Measurements from ENCODE around the gene NDUFS7.

Gene NDUFS7

DNA sequence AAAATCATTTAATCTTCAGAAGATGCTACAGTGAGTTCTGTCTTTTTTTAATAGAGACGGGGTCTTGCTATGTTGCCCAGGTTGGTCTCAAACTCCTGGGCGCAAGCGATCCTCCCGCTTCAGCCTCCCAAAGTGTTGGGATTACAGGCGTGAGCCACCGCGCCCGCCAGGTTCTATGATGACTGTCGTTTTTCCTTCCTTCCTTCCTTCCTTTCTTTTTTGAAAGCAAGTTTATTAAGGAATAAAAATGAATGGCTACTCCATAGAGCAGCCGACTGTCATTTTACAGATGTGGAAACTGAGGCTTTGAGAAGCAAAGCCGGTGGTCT lies 18.1 kb downstream of the NDUFS7 start:
- DNase-seq, result no peak

DNA sequence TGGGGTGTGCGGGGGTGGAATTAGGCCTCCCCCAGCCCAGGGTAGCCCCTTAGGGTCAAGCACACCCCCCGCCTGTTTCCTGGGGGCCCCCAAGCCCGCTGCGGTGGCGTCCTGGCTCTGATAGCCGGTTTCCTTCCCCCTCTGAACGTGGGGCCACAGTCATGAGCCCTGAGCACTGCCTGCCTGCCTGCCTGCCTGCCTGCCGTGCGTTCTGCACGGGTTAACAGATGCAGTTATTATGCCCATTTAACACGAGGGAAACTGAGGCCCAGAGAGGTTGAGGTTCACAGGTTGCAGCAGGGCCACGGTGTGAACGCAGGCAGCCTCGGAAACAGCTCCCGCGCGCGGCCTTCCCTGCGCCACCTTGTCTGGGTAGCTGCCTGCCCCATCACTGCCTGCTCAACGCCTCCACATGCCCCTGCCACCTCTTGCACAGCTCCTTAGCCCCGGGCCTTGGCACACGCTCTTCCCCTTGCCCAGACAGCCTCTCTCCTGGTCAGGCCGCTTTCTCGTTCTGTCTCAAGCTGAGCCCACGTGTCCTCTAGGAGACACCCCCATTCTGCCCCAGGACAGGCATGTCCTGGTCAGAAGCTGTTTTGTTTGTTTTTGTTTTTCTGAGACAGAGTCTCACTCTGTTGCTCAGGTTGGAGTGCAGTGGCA lies 18.8 kb downstream of the NDUFS7 start:
- DNase-seq, result no peak

DNA sequence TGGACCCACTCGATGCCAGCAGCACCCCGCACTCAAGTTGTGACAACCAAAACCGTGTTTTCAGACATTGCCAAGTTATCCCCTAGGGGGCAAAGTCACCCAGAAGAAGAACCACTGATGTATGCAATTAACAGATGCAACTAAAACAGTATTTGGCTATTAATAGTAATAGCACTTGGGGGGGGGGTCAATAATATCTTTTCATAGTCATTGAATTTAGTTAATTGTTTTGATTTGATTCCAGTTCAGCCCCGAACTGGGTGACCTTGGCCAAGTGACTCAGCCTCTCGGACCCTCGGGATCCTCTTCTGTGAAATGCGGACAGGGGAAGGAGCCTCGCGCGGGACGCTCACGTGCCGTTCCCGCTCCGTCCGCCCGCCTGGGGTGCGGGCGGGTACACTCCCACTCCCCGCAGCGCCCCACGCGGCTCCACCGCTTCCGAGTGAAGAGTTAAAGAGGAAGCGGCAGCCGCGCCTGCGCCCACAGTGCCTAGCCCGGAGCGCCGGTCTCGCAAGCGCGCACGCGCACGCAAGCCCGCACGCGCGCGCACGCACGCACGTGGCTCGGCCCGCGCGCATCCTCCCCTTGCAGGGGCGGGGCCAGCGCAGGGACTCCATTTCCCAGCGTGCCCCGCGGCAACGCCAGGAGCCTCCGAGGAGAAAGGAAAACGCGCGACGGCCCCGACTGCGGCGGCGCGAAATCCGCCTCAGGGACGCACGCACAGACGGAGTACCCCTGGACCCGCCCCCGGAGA lies 23.2 kb downstream of the NDUFS7 start:
- DNase-seq, result peak; percentile 95 to 100 (median 96)

DNA sequence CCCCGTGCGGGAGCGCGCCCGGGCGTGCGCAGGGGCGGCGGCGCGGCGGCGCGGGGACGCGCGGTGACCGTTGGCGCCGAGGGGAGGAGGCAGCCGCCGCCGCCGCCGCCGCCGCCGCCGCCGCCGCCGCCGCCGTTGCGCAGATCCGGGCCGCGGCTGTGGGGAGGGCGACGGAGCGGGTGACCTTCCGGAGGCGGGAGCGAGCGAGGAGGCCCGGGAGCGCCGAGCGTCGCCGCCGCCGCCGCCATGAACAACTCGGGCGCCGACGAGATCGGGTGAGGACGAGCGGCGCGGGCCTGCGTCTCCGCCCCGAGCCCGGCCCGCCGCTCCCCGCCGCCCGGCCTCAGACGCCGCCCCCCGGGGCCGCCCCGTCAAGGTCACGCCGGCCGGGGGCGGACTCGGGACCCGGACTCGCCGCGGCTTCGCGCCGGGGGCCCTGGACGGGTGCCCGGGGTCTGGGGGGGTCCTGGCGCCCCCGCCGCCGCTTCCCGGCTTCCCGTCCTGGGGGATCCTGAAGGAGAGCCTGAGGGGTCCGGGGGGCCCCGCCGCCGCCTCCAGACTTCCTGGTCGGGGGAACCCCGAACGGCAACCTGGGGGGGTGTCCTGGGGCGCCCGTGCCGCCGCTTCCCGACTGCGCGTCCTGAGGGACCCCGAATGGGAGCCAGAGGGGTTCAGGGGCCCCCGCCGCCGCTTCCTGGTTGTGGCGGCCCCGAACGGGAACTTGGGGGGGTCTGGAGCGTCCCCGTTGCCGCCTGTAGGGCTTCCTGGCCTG lies 24.0 kb downstream of the NDUFS7 start, which contains the start of gene DAZAP1:
TSS of gene DAZAP1 (plus strand) at position 59 of the 772 bp plus-strand sequence. CDS start at position 247, 188 bp downstream.
- DNase-seq, result peak in 2 of 4 experiments; percentile 26 to 45

DNA sequence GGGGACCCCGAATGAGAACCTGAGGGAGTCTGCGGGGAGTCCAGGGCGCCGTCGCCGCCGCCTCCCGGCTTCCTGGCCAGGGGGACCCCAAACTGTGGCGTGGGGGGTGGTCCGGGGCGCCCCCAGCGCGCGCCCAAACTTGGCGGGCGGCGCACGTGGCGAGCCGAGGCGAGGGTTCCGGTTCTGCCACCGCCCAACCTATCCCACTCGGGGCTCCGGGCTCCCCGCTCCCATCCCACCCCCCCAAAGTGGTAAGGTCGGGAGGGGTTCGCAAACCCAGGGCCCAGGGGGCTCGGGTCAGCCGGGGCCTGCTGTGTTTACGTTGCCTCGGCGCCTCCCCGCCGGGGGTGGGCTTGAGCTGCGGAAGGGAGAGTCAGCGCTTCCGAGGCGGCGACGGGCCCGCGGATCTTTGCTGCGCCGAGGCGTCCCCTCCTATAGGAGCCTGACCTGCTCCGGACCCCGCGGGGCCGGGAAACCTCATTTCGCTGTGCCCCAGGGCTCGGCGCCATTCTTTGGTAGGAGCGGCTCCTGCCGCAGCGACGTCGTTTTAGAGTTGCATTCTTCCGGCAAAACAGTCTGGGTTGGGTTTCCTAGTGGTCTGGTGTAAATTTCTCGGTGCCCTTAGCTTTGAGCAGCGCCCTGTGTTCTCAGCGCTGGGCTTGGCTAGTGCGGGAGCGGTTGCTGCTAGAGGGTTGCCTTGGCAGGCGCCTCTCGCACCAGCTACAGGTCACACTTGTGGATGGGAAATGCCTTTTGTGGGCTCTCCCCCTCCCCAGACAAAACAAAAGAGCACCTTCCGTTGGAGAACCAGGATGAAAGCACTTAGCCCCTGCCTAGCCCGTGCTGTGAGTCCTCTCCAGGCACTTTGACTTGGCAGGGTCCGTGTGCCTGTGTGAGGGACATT lies 24.8 kb downstream of the NDUFS7 start:
- peak in 3 of 4 experiments; percentile 30 to 46 (median 42) for DNase-seq

DNA sequence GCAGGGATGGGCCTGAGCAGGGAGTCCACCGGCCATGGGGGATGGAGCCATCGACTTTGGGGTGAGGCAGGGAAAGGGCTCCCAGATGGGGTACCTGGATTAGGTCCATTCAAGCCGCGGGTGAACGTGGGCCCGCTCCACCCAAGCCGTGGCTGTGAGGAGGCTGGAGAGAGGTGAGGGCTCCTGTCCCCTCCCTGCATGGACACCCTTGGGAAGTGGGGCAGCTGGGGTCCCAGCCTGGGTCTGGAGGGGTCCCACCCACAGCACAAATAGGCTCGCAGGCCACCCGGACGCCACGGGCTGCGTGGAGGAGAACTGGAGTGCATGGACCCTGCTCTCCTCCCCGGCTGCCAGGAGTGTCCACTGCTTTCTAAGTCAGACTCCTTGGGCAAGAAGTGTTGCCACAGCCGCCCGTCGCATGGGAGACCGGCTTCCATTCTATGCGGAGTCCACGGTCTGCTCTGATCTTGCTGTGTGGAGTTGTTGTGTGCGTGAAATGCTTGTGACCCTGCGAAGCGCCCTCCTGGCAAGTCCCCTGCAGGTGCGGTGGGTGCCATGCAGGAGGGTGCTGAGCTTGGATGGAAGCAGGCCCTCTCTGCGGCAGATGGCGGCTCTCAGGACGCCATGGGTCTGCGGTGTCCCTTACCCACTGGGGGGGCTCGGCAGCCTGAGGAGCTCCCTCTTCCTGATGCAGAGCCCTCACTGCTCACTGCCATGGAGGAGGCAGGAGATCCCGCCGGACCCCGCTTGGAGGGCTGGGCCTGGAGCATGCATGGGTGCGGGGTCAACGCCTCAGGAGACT lies 25.7 kb downstream of the NDUFS7 start:
- no peak for DNase-seq

DNA sequence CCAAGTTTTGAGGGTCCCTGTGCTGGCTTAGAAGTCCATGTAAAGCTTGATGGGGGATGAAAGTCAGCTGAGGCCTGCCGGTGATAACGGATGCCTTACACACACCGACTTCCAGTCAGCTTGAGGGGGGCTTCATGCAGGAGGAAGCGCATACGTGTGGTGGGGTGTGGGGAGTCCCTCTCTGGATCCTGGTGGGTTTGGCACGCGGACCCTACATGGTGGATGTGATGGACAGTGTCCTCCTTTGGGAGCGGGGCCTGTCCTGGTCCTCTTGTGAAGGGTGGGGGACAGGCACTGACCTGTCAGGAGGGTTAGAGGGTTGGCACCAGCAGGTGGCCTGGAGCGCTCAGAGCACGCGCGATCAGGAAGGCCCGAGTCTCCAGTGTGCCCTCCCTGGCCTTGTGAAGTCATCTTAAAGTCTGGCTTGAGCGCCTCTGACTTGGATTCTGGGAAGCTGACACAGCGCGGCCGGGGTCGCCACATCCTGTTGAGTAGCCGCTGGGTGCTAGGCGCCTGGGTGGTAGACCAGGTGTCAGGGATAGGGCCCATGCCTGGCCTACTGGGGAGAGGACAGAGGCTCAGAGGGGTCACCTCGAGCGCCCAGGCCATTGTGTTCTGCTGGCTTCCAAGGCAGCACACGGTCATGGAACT lies 26.6 kb downstream of the NDUFS7 start:
- DNase-seq, result no peak

DNA sequence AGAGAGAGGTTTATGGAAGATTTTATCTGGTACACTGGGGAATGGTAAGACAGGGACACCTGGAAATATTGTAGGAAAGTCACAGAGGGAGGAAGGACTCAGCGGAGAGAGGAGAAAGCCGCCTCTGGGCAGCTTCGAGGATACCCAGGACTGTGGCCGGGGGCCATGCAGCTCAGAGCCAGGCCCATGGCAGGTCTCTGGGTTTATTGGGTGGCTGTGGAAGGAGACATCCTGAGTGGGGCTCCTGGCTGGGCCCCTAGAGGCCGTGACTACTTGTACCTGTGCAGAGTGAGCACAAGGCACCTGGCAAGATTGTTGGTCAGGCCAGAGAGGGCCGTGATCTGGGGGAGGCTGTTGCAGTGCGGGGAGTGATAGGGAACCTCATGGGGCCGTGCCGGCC lies 27.1 kb downstream of the NDUFS7 start:
- no peak for DNase-seq

DNA sequence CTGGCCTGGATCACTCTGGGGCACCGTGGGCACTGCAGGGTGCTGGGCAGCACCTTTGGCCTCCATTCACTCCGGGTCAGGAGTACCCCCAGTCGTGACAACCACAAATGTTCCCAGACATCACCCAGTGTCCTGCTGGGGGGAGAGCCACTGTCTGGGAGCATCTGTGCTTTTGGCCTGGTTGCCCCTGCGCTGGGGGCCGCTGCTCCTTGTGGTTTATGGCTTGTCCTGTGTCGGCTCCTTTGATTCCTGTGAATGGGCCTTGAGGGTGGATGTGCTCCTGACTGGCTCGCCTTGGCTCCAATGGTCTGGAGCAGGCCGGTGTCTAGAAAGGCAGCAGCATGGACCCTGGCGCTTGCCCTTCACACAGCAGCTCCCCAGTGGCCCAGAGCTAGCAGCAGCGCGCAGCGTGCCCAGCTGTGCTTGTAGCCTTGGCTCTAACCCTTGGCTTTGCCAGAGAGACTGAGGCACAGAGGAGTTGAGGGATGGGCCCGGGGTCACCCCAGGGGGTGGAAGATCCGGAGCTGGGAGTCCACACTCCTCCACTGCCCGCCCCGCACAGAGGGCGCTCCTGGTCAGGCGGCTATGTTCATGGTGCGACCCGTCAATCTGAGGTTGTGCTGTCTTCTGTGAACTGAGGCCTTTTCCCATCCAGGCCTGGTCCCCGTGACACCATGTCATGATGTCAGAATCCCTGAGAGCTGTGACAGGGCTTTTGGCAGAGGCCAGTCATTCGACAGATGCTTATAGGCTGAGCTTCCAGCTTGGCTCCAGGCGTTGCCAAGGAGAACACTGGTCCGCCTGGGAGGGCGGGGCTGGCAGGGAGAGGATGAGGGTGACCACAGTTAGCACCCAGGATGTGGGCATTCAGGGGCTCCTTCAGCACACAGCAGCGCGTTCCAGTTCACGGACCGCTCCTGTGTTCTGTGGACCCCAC lies 27.8 kb downstream of the NDUFS7 start:
- DNase-seq, result no peak

DNA sequence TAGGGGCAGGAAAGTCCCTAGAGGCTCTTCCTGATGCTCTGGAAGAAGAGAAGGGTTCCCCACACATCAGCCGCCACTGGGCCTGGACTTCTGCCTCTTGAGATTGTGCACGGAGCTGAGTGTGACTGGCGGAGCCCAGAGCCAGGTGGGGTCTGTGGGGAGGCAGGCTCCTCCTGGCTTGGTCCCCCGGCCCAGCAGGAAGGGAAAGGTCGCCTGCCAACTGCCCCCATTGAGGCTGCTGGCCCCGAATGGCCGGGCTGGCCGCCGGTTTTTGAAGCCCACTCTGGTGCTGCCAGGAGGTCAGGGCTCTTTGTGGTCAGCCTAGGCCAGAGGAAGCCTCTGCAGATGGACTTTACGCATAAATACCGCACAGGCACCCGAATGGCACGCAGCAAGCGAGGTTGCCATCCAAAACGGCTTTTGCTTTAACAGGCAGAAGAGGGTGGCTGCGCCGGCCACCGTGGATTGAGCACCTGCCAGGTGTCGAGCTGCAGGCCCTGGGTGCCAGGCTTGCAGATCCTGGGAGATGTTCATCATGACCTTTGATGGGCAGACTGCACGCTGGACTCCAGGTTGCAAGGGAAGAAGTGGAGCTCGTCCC lies 28.7 kb downstream of the NDUFS7 start:
- DNase-seq, result no peak

DNA sequence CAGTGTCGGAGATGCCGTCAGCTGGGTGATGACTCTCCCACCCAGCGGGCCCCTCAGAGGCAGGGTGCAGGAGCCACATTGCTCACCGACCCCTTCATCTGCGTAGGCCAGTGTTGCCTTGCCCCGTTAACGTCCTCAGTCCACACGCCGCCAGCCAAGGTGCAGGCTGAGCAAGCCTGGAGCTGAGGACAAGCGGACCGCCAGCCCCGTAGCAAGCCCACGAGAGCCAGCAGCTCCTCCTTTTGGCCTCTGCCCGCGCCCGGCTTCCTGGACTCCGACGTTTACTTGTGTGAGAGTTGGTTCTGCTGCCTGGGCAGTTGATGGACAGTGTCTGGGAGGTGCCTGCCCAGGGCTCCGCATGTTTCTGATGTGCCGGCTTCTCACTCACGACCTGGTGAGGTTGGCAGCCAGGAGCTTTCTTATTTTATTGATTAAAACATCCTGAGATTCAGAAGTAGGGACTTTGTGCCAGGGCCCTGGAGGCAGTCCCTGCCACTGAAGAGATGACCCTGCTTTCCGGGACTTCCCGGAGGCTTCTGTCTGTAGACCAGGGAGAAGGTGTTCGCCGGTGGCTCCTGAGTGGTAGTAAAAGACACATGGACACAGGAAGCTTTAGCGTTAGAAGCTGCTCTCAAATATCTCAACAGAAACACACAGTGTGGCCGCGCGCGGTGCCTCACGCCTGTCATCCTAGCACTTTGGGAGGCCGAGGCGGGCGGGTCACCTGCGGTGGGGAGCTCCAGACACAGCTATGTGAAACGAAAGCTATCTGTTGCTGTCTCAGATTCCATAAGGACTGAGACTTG lies 29.5 kb downstream of the NDUFS7 start:
- DNase-seq, result no peak

DNA sequence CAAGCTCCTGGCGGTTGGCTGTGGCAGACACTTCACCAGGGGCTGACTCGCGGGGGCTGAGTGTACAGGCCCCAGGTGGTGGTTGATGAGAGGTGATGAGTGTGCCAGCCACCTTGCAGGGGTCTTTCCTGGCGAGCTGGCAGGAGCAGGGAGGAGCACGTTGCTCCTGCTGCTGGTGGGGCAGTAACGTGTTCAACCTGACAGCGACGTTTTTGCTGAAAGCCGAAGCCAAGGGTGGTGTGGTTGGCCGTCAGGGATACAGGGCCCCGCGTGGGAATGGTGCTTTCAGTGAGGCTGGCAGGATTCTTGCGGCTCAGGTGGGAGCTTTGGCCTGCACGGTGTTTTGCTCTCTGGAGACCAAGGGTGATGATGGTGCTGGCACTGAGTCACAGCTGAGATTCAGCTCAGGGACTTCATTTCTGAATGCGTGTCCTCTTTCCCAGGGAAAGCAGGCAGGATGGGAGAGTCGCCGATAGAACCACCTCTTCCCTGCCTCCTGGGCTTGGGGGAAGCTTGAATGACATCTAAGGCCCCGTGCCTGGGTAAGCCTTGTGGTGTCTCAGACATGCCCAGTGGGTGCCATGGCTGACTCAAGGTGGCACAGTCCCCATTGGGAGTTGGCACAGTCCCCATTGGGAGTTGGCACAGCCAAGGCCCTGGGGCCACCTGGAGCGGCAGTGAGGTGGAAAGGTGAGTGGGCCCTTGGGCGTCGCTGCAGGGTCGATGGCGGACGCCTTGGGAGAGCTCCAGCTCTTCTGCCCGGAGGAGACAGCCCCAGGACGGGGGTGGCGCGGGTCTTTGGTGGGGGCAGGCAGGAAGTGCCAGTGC lies 32.5 kb downstream of the NDUFS7 start:
- DNase-seq, result no peak

DNA sequence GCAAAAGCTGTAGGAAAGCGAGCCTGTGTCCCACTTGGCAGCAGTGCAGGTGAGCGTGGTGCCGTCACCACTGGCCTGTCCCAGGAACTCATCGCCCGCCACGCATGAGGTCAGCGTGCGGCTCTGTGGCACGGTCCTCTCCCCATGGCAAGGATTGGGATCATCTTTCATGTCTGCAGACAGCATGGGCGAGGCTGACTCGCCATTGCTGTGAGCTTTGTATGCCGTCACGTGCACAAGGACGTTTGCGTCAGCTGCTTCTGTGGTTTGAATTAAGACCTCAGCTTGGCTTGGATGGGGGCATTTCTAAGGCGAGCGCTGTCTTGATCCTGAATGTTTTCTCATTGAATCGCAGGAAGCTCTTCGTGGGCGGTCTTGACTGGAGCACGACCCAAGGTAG lies 33.4 kb downstream of the NDUFS7 start:
- DNase-seq, result no peak

DNA sequence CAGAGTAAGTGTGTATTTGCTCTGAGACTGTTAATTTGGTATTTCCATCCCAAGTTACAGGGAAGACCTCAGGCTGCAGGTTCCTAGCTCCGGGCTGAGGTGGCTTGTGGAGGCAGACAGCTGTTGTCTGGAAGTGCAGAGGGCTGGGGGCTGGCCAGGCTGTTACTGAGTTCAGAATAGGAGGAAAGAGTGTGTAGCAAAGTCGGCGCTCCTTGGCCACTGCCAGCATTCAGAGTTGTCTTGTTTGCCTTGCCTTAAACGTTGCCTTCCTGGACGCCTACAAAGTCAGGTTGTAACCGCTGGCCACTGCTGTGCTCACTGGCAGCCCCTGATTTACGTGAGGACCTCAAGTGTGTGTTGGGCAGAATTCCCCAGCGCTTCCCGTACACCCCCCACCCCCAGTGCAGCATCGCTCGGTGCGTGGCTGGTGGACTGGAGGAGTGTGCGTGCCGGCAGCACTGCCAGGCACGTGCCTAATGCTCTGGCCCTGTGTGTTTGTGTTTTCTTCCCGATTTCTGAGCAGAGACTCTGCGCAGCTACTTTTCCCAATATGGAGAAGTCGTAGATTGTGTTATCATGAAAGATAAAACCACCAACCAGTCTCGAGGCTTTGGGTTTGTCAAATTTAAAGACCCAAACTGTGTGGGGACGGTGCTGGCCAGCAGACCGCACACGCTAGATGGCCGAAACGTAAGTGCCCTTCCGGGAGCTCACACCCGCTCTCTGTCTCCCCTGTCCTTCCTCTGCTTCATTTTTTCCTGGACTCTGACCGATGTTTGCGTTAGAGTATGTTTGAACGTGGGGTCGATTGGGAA lies 34.2 kb downstream of the NDUFS7 start:
- no peak for DNase-seq

DNA sequence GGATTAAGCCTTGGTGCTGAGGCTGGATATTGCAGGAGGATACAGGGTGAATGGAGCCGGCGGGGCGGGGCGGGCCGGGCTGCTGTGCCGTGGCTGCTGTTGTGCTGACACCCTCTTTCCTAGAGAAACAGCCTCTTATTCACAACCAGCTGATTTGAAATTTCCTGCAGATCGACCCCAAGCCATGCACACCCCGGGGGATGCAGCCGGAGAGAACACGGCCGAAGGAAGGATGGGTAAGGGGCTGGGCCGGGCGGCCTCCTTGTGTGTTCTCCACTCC lies 34.7 kb downstream of the NDUFS7 start:
- DNase-seq, result no peak

DNA sequence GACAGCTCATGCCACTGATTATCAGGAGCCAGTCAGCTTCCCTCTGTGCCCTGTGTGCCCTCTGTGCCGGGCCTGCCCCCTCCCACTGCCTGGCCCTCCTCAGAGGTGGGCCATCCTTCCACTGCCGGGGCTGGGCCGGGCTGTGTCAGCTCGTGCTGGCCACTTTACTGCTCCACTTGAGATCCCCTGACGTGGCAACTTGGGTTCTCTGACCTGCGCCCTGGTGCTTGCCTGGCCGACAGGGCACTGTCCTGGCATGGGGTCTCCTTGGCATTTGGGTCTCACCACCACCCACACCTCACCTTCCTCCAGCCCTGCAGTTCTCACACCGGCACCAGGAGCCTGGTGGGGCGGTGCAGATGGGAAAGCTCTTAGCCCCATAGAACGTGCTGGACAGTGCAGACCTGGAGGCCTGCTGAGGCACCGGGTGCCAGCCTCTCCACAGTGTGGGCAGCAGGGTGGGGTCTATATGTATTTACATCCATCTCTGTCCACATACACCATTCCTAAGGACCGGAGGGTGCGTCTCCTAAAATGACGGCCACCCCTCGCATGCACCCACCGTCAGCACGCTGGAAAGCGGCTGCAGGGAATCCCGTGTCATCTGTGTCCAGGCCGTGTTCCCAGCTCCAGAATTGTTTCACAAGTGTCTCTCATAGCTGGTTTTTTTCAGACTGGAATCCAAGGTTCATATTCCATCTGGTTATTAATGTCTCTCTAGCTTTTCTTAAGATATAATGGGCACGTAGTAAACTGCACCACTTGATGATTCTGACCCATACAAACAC lies 35.4 kb downstream of the NDUFS7 start:
- no peak for DNase-seq

All from activated naive CD4-positive, alpha-beta T cell (primary cell).